GM21528 (cell line): Measurements from ENCODE around the gene DNAJA1.
"Not testable (repeated sequence)": the region's sequence is repeated elsewhere in the genome, so short reads cannot be mapped to it uniquely, and the experiment has no call there.

ENCODE experiments used
- ATAC-seq: cut with Tn5 transposase; IDR thresholded peaks from one replicate; pipeline ENCODE4 v1.9.1; 2021; ENCODE audit warnings: mild to moderate bottlenecking, moderate library complexity; ENCODE audit not compliant: unreplicated experiment, low FRiP score

The DNAJA1 gene

DNA sequence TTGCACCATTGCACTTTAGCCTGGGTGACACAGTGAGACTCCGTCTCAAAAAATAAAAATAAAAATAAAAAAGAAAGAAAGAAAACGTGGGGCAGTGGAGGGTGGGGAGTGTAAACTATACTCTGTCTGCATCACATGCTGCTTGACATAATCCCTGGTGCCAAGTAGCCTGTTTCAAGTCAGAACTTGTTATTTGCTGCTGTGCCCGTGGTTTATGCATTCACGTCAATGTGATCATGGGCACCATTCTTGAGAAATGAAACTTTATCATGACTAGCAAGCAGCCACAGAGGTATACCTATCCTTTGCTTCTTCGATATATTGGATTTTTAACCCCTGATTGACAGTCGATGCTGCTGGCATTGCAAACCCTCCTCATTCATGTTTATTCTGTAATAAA lies 55.5 kb downstream of the DNAJA1 start:
- ATAC-seq = no peak

- ATAC-seq = no peak
Observed at GRCh38 chr9:33081128-33081851, 56.2 kb downstream of the DNAJA1 start.

- ATAC-seq = no peak
Observed at GRCh38 chr9:33082128-33082527, 57.1 kb downstream of the DNAJA1 start.

DNA sequence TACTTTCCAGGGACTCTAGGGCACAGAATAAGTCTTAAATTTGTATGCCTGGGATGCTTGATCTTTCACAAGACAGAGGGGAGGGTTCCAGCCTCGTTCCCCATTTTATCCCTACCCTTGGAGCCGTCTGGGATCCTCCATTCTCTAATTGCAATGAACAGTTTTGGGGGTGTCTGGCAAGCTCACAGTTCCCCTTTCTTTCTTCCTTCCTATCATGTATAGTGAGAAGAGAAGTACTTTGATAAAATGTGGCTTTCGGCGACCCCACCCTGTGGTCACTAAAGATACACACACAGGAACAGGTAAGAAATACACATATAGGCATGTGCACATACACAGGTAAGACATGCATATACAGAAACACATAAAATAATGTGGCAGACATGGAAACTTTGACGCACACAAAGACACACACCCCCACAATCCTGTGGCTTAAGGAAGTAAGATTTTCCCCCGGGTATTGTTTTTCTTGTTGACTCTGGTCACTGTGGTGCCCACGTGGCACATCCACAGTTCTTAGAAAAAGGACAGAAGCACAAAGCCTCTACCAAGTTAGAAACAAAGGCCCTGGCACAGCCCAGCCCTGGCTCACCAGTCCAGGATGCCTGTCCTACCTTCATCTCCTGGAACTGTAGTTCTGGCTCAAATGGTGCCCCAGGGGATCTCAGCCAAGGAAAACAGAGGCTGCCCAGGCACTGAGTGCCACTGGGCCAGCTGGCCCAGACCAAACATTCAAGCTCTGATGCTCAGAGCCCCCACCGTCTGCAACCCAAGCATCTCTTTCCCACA lies 57.7 kb downstream of the DNAJA1 start:
- ATAC-seq = no peak

DNA sequence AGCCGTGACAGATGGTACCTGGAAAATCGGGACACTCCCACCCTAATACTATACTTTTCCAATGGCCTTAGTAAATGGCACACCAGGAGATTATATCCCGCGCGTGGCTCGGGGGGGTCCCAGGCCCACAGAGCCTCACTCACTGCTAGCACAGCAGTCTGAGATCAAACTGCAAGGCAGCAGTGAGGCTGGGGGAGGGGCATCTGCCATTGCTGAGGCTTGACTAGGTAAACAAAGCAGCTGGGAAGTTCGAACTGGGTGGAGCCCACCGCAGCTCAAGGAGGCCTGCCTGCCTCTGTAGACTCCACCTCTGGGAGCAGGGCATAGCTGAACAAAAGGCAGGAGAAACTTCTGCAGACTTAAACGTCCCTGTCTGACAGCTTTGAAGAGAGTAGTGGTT lies 60.6 kb downstream of the DNAJA1 start:
- ATAC-seq = not testable (repeated sequence)
